ENCODE results near the gene MTA3.
A peak's percentile ranks its signal among the peaks of the same experiment; 100 is the strongest.
"Not testable (repeated sequence)": the region's sequence is repeated elsewhere in the genome, so short reads cannot be mapped to it uniquely, and the experiment has no call there.

MTA3 gene

GRCh38 chr2:42550870-42551269, 17.6 kb upstream of the MTA3 start:
- no peak for FAIRE-seq
- DNase-seq (ENCODE audit: insufficient read length) = no peak
- no peak for TF ChIP-seq POLR2A (IDR thresholded peaks at IDR 0.05; ENCODE audit: low read depth, low read length)
- no peak for TF ChIP-seq TAF1 (IDR thresholded peaks at IDR 0.05; ENCODE audit: borderline replicate concordance, low read depth, low read length)
- no peak for TF ChIP-seq POLR2AphosphoS5 (IDR thresholded peaks at IDR 0.05; ENCODE audit: low read depth, low read length)

GRCh38 chr2:42554392-42554791, 14.0 kb upstream of the MTA3 start:
- DNase-seq (ENCODE audit: insufficient read length) (no peak), FAIRE-seq (no peak)
- no peak for TF ChIP-seq TAF1 (IDR thresholded peaks at IDR 0.05; ENCODE audit: borderline replicate concordance, low read depth, low read length)
- no peak for TF ChIP-seq POLR2AphosphoS5 (IDR thresholded peaks at IDR 0.05; ENCODE audit: low read depth, low read length)
- no peak for TF ChIP-seq POLR2A (IDR thresholded peaks at IDR 0.05; ENCODE audit: low read depth, low read length)

- FAIRE-seq = no peak
- TF ChIP-seq TAF1 (IDR thresholded peaks at IDR 0.05; ENCODE audit: borderline replicate concordance, low read depth, low read length) (no peak), POLR2AphosphoS5 (IDR thresholded peaks at IDR 0.05; ENCODE audit: low read depth, low read length) (no peak), POLR2A (IDR thresholded peaks at IDR 0.05; ENCODE audit: low read depth, low read length) (no peak)
- DNase-seq (ENCODE audit: insufficient read length) = no peak
Measured at GRCh38 chr2:42556315-42556890, 12.0 kb upstream of the MTA3 start.

GRCh38 chr2:42557306-42557705, 11.1 kb upstream of the MTA3 start:
- no peak for FAIRE-seq
- TF ChIP-seq TAF1 (IDR thresholded peaks at IDR 0.05; ENCODE audit: borderline replicate concordance, low read depth, low read length) (no peak), POLR2A (IDR thresholded peaks at IDR 0.05; ENCODE audit: low read depth, low read length) (no peak), POLR2AphosphoS5 (IDR thresholded peaks at IDR 0.05; ENCODE audit: low read depth, low read length) (no peak)

GRCh38 chr2:42558827-42559226, 9.6 kb upstream of the MTA3 start:
- TF ChIP-seq POLR2AphosphoS5 (IDR thresholded peaks at IDR 0.05; ENCODE audit: low read depth, low read length) (no peak), POLR2A (IDR thresholded peaks at IDR 0.05; ENCODE audit: low read depth, low read length) (no peak), TAF1 (IDR thresholded peaks at IDR 0.05; ENCODE audit: borderline replicate concordance, low read depth, low read length) (no peak)
- no peak for FAIRE-seq
- DNase-seq (ENCODE audit: insufficient read length) = no peak

More at GRCh38 chr2:42557306-42557705, 11.1 kb upstream of the MTA3 start:
- no peak for DNase-seq (ENCODE audit: insufficient read length)

- not testable (repeated sequence) for FAIRE-seq; DNase-seq (ENCODE audit: insufficient read length)
Measured at GRCh38 chr2:42560133-42560532, 8.3 kb upstream of the MTA3 start.

GRCh38 chr2:42560899-42561298, 7.5 kb upstream of the MTA3 start:
- FAIRE-seq = no peak
- TF ChIP-seq TAF1 (IDR thresholded peaks at IDR 0.05; ENCODE audit: borderline replicate concordance, low read depth, low read length) (no peak), POLR2A (IDR thresholded peaks at IDR 0.05; ENCODE audit: low read depth, low read length) (no peak), POLR2AphosphoS5 (IDR thresholded peaks at IDR 0.05; ENCODE audit: low read depth, low read length) (no peak)

GRCh38 chr2:42562474-42563144, 5.8 kb upstream of the MTA3 start:
- TF ChIP-seq TAF1 (IDR thresholded peaks at IDR 0.05; ENCODE audit: borderline replicate concordance, low read depth, low read length) (no peak), POLR2AphosphoS5 (IDR thresholded peaks at IDR 0.05; ENCODE audit: low read depth, low read length) (no peak), POLR2A (IDR thresholded peaks at IDR 0.05; ENCODE audit: low read depth, low read length) (no peak)
- DNase-seq (ENCODE audit: insufficient read length) (no peak), FAIRE-seq (no peak)

More at GRCh38 chr2:42560899-42561298, 7.5 kb upstream of the MTA3 start:
- DNase-seq (ENCODE audit: insufficient read length) = no peak

GRCh38 chr2:42566025-42566424, 2.4 kb upstream of the MTA3 start:
- no peak for TF ChIP-seq POLR2A (IDR thresholded peaks at IDR 0.05; ENCODE audit: low read depth, low read length)
- no peak for TF ChIP-seq POLR2AphosphoS5 (IDR thresholded peaks at IDR 0.05; ENCODE audit: low read depth, low read length)
- TF ChIP-seq TAF1 (IDR thresholded peaks at IDR 0.05; ENCODE audit: borderline replicate concordance, low read depth, low read length) = no peak
- DNase-seq (ENCODE audit: insufficient read length) = no peak
- no peak for FAIRE-seq

GRCh38 chr2:42566837-42567321, 1.6 kb upstream of the MTA3 start:
- no peak for FAIRE-seq
- TF ChIP-seq POLR2AphosphoS5 (IDR thresholded peaks at IDR 0.05; ENCODE audit: low read depth, low read length) (no peak), POLR2A (IDR thresholded peaks at IDR 0.05; ENCODE audit: low read depth, low read length) (no peak), TAF1 (IDR thresholded peaks at IDR 0.05; ENCODE audit: borderline replicate concordance, low read depth, low read length) (no peak)
- no peak for DNase-seq (ENCODE audit: insufficient read length)

- FAIRE-seq = no peak
- TF ChIP-seq POLR2A (IDR thresholded peaks at IDR 0.05; ENCODE audit: low read depth, low read length) = no peak
- TF ChIP-seq TAF1 (IDR thresholded peaks at IDR 0.05; ENCODE audit: borderline replicate concordance, low read depth, low read length) = no peak
- TF ChIP-seq POLR2AphosphoS5 (IDR thresholded peaks at IDR 0.05; ENCODE audit: low read depth, low read length) = no peak
- DNase-seq (ENCODE audit: insufficient read length) = no peak
Measured at GRCh38 chr2:42567364-42567763, 1.1 kb upstream of the MTA3 start.

GRCh38 chr2:42567806-42568400, 529 bp upstream of the MTA3 start:
- FAIRE-seq (peak; percentile 74), DNase-seq (ENCODE audit: insufficient read length) (peak; percentile 60)
- TF ChIP-seq POLR2AphosphoS5 (IDR thresholded peaks at IDR 0.05; ENCODE audit: low read depth, low read length) (no peak), POLR2A (IDR thresholded peaks at IDR 0.05; ENCODE audit: low read depth, low read length) (0 out of 2 replicates have a peak, but pooled peaks have one; percentile 36), TAF1 (IDR thresholded peaks at IDR 0.05; ENCODE audit: borderline replicate concordance, low read depth, low read length) (no peak)
